DOHH2 (cell line): ENCODE results near the gene CXCR5.

Experiments
- EZH2phosphoT487 ChIP-seq: fragments of 200-600 bp; sonication (generic); IDR thresholded peaks from 2 replicates; pipeline ENCODE4 v1.6.1; 2017; ENCODE audit warnings: borderline replicate concordance, mild to moderate bottlenecking, antibody characterized with exemption, low read length, moderate library complexity, mixed read lengths
- TF ChIP-seq, protein P1 (sequence below): fragments of 200-600 bp; sonication (generic); IDR thresholded peaks from one replicate; pipeline ENCODE4 v1.5.1; 2014; ENCODE audit warnings: antibody characterized with exemption, mild to moderate bottlenecking, low read depth, low read length; ENCODE audit not compliant: poor library complexity, severe bottlenecking

DNA sequence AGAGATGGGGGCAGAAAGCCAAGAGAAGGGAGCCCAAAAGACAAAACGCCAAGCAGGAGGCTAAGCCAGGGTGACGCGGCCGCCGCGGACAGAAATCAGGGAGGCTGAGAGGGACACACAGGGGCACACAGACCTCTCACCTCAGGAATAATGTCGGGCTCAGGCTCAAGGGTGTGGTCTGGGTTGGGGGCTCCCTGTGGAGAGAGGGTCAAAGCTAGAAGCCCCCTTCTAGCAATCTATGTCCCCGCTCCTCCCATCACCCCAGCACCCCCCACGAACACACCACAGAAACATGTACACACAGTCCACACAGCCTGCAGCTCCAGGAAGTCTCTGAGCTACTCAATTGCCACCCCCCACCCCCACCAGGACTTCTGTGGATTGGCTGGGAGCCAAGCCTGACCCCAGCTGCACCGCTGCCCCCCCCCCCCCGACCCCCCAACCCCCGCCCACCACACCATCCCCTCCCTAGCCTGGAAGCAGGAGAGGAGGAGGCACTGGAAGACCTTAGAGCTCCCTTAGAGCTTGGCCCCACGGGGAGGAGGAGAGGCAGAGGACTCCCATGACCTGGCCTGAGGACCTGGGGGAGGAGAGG, 35.1 kb downstream of the CXCR5 start:
- TF ChIP-seq, protein P1, sequence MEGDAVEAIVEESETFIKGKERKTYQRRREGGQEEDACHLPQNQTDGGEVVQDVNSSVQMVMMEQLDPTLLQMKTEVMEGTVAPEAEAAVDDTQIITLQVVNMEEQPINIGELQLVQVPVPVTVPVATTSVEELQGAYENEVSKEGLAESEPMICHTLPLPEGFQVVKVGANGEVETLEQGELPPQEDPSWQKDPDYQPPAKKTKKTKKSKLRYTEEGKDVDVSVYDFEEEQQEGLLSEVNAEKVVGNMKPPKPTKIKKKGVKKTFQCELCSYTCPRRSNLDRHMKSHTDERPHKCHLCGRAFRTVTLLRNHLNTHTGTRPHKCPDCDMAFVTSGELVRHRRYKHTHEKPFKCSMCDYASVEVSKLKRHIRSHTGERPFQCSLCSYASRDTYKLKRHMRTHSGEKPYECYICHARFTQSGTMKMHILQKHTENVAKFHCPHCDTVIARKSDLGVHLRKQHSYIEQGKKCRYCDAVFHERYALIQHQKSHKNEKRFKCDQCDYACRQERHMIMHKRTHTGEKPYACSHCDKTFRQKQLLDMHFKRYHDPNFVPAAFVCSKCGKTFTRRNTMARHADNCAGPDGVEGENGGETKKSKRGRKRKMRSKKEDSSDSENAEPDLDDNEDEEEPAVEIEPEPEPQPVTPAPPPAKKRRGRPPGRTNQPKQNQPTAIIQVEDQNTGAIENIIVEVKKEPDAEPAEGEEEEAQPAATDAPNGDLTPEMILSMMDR = no peak
- TF ChIP-seq EZH2phosphoT487 = no peak
